ENCODE measurements around the gene MED10.

GRCh38 chr5:6354848-6355247 lies 23.5 kb downstream of the MED10 start:
- TF ChIP-seq PHF21A (IDR thresholded peaks at IDR 0.05; ENCODE audit: borderline replicate concordance, low read depth) (no peak), ZNF23 (CRISPR knock-in tag; IDR thresholded peaks at IDR 0.05) (no peak), CEBPG (CRISPR knock-in tag; IDR thresholded peaks at IDR 0.05) (no peak), CEBPG (tag; conservative IDR thresholded peaks at IDR 0.05 in 1 of 2, IDR thresholded peaks at IDR 0.05 in 1 of 2) (no peak), TFE3 (CRISPR knock-in tag; IDR thresholded peaks at IDR 0.05) (no peak), CREM (IDR thresholded peaks at IDR 0.05; ENCODE audit: low read depth) (no peak)
- TF ChIP-seq, protein P1, sequence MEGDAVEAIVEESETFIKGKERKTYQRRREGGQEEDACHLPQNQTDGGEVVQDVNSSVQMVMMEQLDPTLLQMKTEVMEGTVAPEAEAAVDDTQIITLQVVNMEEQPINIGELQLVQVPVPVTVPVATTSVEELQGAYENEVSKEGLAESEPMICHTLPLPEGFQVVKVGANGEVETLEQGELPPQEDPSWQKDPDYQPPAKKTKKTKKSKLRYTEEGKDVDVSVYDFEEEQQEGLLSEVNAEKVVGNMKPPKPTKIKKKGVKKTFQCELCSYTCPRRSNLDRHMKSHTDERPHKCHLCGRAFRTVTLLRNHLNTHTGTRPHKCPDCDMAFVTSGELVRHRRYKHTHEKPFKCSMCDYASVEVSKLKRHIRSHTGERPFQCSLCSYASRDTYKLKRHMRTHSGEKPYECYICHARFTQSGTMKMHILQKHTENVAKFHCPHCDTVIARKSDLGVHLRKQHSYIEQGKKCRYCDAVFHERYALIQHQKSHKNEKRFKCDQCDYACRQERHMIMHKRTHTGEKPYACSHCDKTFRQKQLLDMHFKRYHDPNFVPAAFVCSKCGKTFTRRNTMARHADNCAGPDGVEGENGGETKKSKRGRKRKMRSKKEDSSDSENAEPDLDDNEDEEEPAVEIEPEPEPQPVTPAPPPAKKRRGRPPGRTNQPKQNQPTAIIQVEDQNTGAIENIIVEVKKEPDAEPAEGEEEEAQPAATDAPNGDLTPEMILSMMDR (IDR thresholded peaks at IDR 0.05 in 2 of 3, conservative IDR thresholded peaks at IDR 0.05 in 1 of 3; ENCODE audit: insufficient read depth in 2 of 3, low read depth in 1 of 3, low read length in 3 of 3), result no peak

All from K562 (cell line).